HG03378 (cell line): ENCODE measurements around the gene ULK3.
"Not testable (repeated sequence)": the region's sequence is repeated elsewhere in the genome, so short reads cannot be mapped to it uniquely, and the experiment has no call there.

Source experiments
- ATAC-seq: cut with Tn5 transposase; IDR thresholded peaks from one replicate; pipeline ENCODE4 v1.9.1; 2021; ENCODE audit warnings: mild to moderate bottlenecking, moderate library complexity; ENCODE audit not compliant: unreplicated experiment

Gene ULK3

GRCh38 chr15:74842581-74843444, at the start of gene ULK3:
ULK3 (minus strand) TSS chr15:74843156; CDS start chr15:74843105, 51 bp downstream.
- peak; percentile 50 for ATAC-seq

- no peak for ATAC-seq
Measured at GRCh38 chr15:74892313-74892712, 49.4 kb upstream of the ULK3 start.

- ATAC-seq = no peak
Measured at GRCh38 chr15:74891469-74891868, 48.5 kb upstream of the ULK3 start.

- no peak for ATAC-seq
Measured at GRCh38 chr15:74890665-74890960, 47.7 kb upstream of the ULK3 start.

- ATAC-seq = peak; percentile 68
Measured at GRCh38 chr15:74889883-74890664, 47.1 kb upstream of the ULK3 start, which contains the start of gene MPI. MPI (plus strand) TSS chr15:74890042; CDS start chr15:74890074, 32 bp downstream.

GRCh38 chr15:74889390-74889882, 46.5 kb upstream of the ULK3 start:
- ATAC-seq = no peak

GRCh38 chr15:74888716-74889115, 45.8 kb upstream of the ULK3 start:
- ATAC-seq = no peak

- not testable (repeated sequence) for ATAC-seq
Measured at GRCh38 chr15:74887537-74888193, 44.7 kb upstream of the ULK3 start.

GRCh38 chr15:74885461-74885860, 42.5 kb upstream of the ULK3 start:
- ATAC-seq = no peak

GRCh38 chr15:74884428-74885223, 41.7 kb upstream of the ULK3 start:
- ATAC-seq = no peak

- ATAC-seq = no peak
Measured at GRCh38 chr15:74882528-74882927, 39.6 kb upstream of the ULK3 start.

- ATAC-seq = no peak
Measured at GRCh38 chr15:74878273-74878672, 35.3 kb upstream of the ULK3 start.

- peak; percentile 4 for ATAC-seq
Measured at GRCh38 chr15:74873756-74874424, 30.9 kb upstream of the ULK3 start.

- ATAC-seq = peak; percentile 75
Measured at GRCh38 chr15:74873036-74873755, 30.2 kb upstream of the ULK3 start, which contains the start of gene SCAMP2. SCAMP2 (minus strand) TSS chr15:74873365; CDS start chr15:74873255, 110 bp downstream.

- no peak for ATAC-seq
Measured at GRCh38 chr15:74872702-74873035, 29.7 kb upstream of the ULK3 start.

GRCh38 chr15:74870436-74871215, 27.7 kb upstream of the ULK3 start:
- no peak for ATAC-seq

GRCh38 chr15:74869726-74870407, 26.9 kb upstream of the ULK3 start:
- no peak for ATAC-seq

GRCh38 chr15:74869372-74869725, 26.4 kb upstream of the ULK3 start:
- ATAC-seq = no peak
